CD4-positive, alpha-beta T cell treated with Interleukin-6 at 100 ng/mL for 8 hours (primary cell): ENCODE data around the gene CD247.

ENCODE experiments used
- DNase-seq: peaks from one replicate; pipeline ENCODE4 v3.0.0-alpha.2; 2020; ENCODE audit warnings: mixed read lengths, low spot score

The CD247 gene

GRCh38 chr1:167489571-167490340, 28.6 kb downstream of the CD247 start:
- peak; percentile 51 for DNase-seq

GRCh38 chr1:167488786-167489185, 29.5 kb downstream of the CD247 start:
- no peak for DNase-seq

GRCh38 chr1:167487614-167488013, 30.7 kb downstream of the CD247 start:
- no peak for DNase-seq

- no peak for DNase-seq
These were observed 32.1 kb downstream of the CD247 start for GRCh38 chr1:167486090-167486824.

- no peak for DNase-seq
These were observed 33.4 kb downstream of the CD247 start for GRCh38 chr1:167484726-167485502.

- no peak for DNase-seq
These were observed 34.5 kb downstream of the CD247 start for GRCh38 chr1:167483790-167484189.

- peak; percentile 64 for DNase-seq
These were observed 36.1 kb downstream of the CD247 start for GRCh38 chr1:167482184-167482583.

GRCh38 chr1:167479331-167479979, 38.9 kb downstream of the CD247 start:
- no peak for DNase-seq

GRCh38 chr1:167477986-167478385, 40.3 kb downstream of the CD247 start:
- no peak for DNase-seq

GRCh38 chr1:167476061-167476460, 42.3 kb downstream of the CD247 start:
- no peak for DNase-seq

GRCh38 chr1:167474191-167474641, 44.1 kb downstream of the CD247 start:
- peak; percentile 40 for DNase-seq

GRCh38 chr1:167473761-167474160, 44.6 kb downstream of the CD247 start:
- peak; percentile 27 for DNase-seq

GRCh38 chr1:167472752-167473521, 45.4 kb downstream of the CD247 start:
- DNase-seq: no peak

GRCh38 chr1:167471568-167471967, 46.8 kb downstream of the CD247 start:
- DNase-seq: no peak

- no peak for DNase-seq
These were observed 48.9 kb downstream of the CD247 start for GRCh38 chr1:167469280-167469965.

GRCh38 chr1:167467752-167468151, 50.6 kb downstream of the CD247 start:
- no peak for DNase-seq

- no peak for DNase-seq
These were observed 51.1 kb downstream of the CD247 start for GRCh38 chr1:167467126-167467710.

- no peak for DNase-seq
These were observed 52.6 kb downstream of the CD247 start for GRCh38 chr1:167465743-167466142.

GRCh38 chr1:167465018-167465417, 53.3 kb downstream of the CD247 start:
- DNase-seq: no peak

- DNase-seq: no peak
These were observed 54.3 kb downstream of the CD247 start for GRCh38 chr1:167463875-167464575.
